GM23248 (cell line): ENCODE measurements around the gene GBF1. TPM values are rescaled to one million over a fixed set of nuclear protein-coding genes. Genes with fewer than 3 reads are reported as not detected.

Experiments used
- DNase-seq: peaks from one replicate; pipeline ENCODE4 v3.0.0-alpha.2; 2015
- H2AFZ ChIP-seq: fragments of 200-600 bp; sonication (generic); 2 replicates; pipeline ENCODE4 v1.6.1; 2016; ENCODE audit warnings: antibody characterized with exemption
- H3F3A ChIP-seq: fragments of 200-600 bp; sonication (generic); 2 replicates; pipeline ENCODE4 v1.6.1; 2016; ENCODE audit warnings: mild to moderate bottlenecking, antibody characterized with exemption, mixed run types; ENCODE audit not compliant: insufficient read depth
- H3K27ac ChIP-seq: fragments of 200-600 bp; sonication (generic); 2 replicates; pipeline ENCODE4 v1.5.1; 2016; ENCODE audit warnings: mild to moderate bottlenecking
- H3K27me3 ChIP-seq: fragments of 200-600 bp; sonication (generic); replicated peaks from 2 replicates; pipeline ENCODE4 v1.6.1; 2016; ENCODE audit warnings: mild to moderate bottlenecking; ENCODE audit not compliant: insufficient read depth
- H3K36me3 ChIP-seq: fragments of 200-600 bp; sonication (generic); 2 replicates; pipeline ENCODE4 v1.6.1; 2016; ENCODE audit warnings: low read depth, mild to moderate bottlenecking
- H3K4me1 ChIP-seq: fragments of 200-600 bp; sonication (generic); 2 replicates; pipeline ENCODE4 v1.6.1; 2016; ENCODE audit warnings: mild to moderate bottlenecking; ENCODE audit not compliant: insufficient read depth
- H3K4me2 ChIP-seq: fragments of 200-600 bp; sonication (generic); one replicate; pipeline ENCODE4 v1.6.1; 2016; ENCODE audit warnings: mild to moderate bottlenecking; ENCODE audit not compliant: unreplicated experiment
- H3K4me3 ChIP-seq: fragments of 200-600 bp; sonication (generic); 2 replicates; pipeline ENCODE4 v1.5.1; 2016; ENCODE audit warnings: mild to moderate bottlenecking
- H3K79me2 ChIP-seq: fragments of 200-600 bp; sonication (generic); 2 replicates; pipeline ENCODE4 v1.6.1; 2016; ENCODE audit warnings: mild to moderate bottlenecking; ENCODE audit not compliant: insufficient read depth
- H3K9ac ChIP-seq: fragments of 200-600 bp; sonication (generic); 2 replicates; pipeline ENCODE4 v1.6.1; 2016; ENCODE audit warnings: mild to moderate bottlenecking
- H3K9me2 ChIP-seq: fragments of 200-600 bp; sonication (generic); 2 replicates; pipeline ENCODE4 v1.6.1; 2016; ENCODE audit warnings: mixed run types, mild to moderate bottlenecking, moderate library complexity; ENCODE audit not compliant: insufficient read depth
- H3K9me3 ChIP-seq: fragments of 200-600 bp; sonication (generic); one replicate; pipeline ENCODE4 v1.6.1; 2017; ENCODE audit warnings: low read depth
- H4K20me1 ChIP-seq: fragments of 200-600 bp; sonication (generic); 2 replicates; pipeline ENCODE4 v1.6.0; 2016; ENCODE audit not compliant: insufficient read depth
- EZH2 ChIP-seq: fragments of 200-600 bp; sonication (generic); IDR thresholded peaks from 2 replicates; pipeline ENCODE4 v1.6.1; 2018; ENCODE audit warnings: antibody characterized with exemption, mild to moderate bottlenecking; ENCODE audit not compliant: insufficient read depth, poor library complexity, severe bottlenecking
- EZH2phosphoT487 ChIP-seq: fragments of 200-600 bp; sonication (generic); IDR thresholded peaks from 2 replicates; pipeline ENCODE4 v1.6.1; 2018; ENCODE audit warnings: antibody characterized with exemption, moderate library complexity, mild to moderate bottlenecking, low read depth; ENCODE audit not compliant: insufficient read depth
- WGBS, 2 experiments: methylation state at CpG; one replicate each; pipeline ENCODE4 v1.1.6; 2015 to 2017; ENCODE audit warnings: low lambda C conversion rate in 2 of 2, low coverage in 1 of 2; ENCODE audit errors: missing lambda C conversion rate in 2 of 2; 5-methylcytosine and 5-hydroxymethylcytosine counted together
- in situ Hi-C: fragments of 300-500 bp; cut with MboI; formaldehyde crosslinking; loops from 2 replicates; pipeline ENCODE4 v1.15.0; 2020
- polyA plus RNA-seq: library from polyadenylated mRNA; unstranded; fragments of >200 nt; fragmentation: Nextera tagmentation; extraction: Ambion mirVana; gene quantifications from 2 replicates; pipeline ENCODE4 v1.2.1, GENCODE V29; 2016
- total RNA-seq: library from RNA; depleted of rRNA; stranded (reverse); fragments of >200 nt; shearing (Covaris generic); gene quantifications from 2 replicates; pipeline ENCODE4 v1.2.3, GENCODE V29; 2014

GBF1 gene
- total and polyA plus RNA-seq, 2 experiments from 2014 or later, result 29.8 to 43.9 TPM

DNA sequence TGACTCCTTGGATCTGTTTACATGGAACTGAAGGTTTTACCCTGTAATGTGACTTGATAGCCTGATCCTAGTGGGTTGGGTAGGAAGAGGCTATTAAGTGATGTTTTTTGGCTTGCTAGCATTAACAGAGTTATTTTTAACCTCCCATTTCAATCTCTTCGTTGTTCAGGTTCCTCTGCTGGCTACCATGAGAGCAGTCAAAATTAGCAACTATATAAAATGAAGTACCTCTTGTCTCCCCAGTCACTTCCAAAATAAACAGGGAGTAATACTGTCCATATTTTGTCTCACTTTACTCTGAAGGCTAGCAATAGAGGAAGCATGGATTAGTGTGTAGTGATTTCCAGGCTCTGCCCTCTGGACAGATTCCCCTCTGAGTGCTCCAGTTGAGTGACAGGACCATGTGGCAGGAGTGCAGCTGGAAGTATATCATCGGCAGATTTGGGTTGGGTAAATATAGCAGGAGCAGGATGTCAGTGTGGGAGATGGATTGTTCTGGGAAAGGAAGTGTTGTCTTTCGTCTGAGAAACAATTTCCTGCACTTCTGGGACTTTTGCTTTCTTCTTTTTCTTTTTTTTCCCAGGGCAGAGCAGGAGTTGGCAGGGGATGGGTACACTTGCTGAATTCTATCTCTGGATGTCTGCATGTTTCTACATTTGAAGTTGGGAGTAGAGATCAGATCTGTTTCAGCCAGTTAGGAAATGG lies 35.2 kb downstream of the GBF1 start:
- in situ Hi-C loops, result no loop called here
- Histone ChIP-seq H3K36me3 (peaks cover 9% of the 10 kb centered on the region; the same call in 1 of the 2 replicates), H4K20me1 (peaks cover 12% of the 10 kb centered on the region), H3K9me2 (no peaks in the 10 kb centered on the region), H3K9me3 (no peaks in the 10 kb centered on the region), H3K27ac (peak overlapping the region; percentile 34; the same call in 1 of the 2 replicates), H3K4me2 (peak overlapping the region; percentile 62), H3K79me2 (peaks cover 99% of the 10 kb centered on the region), H3F3A (peaks cover 11% of the 10 kb centered on the region; the same call in 1 of the 2 replicates), H3K9ac (peak overlapping the region; percentile 58), H2AFZ (no peak overlapping the region), H3K27me3 (no peaks in the 10 kb centered on the region), H3K4me3 (peak overlapping the region; percentile 50), H3K4me1 (peaks cover 12% of the 10 kb centered on the region)
- 8 to 12% methylated on average over 3 of the region's 3 CpGs for WGBS, 2 experiments
- DNase-seq, result peak; percentile 15
- TF ChIP-seq EZH2phosphoT487, result no peak
- no peak for TF ChIP-seq EZH2

DNA sequence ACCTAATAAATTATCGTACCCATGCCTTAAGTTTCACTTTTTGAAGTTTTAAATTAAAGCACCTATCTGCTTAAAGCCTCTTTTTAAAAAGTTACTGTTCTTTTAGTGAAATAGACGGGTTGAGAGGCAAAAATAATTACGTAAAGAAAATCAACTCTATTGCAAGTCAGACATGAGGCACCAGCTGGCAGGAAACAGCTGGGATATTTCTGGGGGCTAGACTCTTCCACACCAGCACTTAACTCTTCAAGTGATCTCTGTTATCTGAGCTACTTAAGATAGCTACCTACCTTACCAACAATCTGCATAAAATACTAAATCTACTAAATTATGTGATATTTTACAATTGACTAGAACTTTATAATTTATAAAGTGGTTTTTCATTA lies 35.8 kb downstream of the GBF1 start:
- no peaks in the 10 kb centered on the region for H3K9me3 ChIP-seq
- no peak overlapping the region for H2AFZ ChIP-seq
- in situ Hi-C loops, result no loop called here
- H3K4me2 ChIP-seq, result peak overlapping the region; percentile 62
- DNase-seq, result peak; percentile 16
- no peak for TF ChIP-seq EZH2
- TF ChIP-seq EZH2phosphoT487, result no peak
- peaks cover 12% of the 10 kb centered on the region for H3K4me1 ChIP-seq
- 21 to 22% methylated on average over 3 of the region's 3 CpGs for WGBS, 2 experiments
- H3K9ac ChIP-seq, result peak overlapping the region; percentile 58
- H3K4me3 ChIP-seq, result peak overlapping the region; percentile 50
- H3K79me2 ChIP-seq, result peaks cover 99% of the 10 kb centered on the region
- peaks cover 11% of the 10 kb centered on the region; the same call in 1 of the 2 replicates for H3F3A ChIP-seq
- H3K27ac ChIP-seq, result peak overlapping the region; percentile 34; the same call in 1 of the 2 replicates
- H3K9me2 ChIP-seq, result no peaks in the 10 kb centered on the region
- H4K20me1 ChIP-seq, result peaks cover 12% of the 10 kb centered on the region
- peaks cover 9% of the 10 kb centered on the region; the same call in 1 of the 2 replicates for H3K36me3 ChIP-seq
- no peaks in the 10 kb centered on the region for H3K27me3 ChIP-seq

DNA sequence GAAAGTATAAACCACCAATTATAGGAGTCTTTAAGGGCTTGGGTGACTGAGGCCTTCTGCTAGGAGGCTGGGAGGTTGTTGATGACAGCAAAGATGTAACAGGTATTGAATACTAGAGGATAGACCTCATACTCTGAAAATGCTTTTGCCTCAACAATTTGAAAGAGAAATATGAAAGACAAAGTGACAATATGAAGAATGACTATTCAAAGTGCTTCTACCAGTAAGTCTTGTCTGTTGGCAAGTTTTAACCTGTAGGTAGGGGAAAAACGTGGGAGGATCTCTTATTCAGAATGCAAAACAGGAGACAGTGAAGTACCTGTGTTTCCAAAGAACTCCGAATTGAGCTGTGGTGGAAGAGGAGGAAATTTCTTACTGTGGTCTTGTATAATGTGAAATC lies 38.2 kb downstream of the GBF1 start:
- H3K36me3 ChIP-seq, result peaks cover 7% of the 10 kb centered on the region; the same call in 1 of the 2 replicates
- H3K9me2 ChIP-seq, result no peaks in the 10 kb centered on the region
- H3K4me2 ChIP-seq, result no peak overlapping the region
- DNase-seq, result no peak
- WGBS, 2 experiments, result 51 to 58% methylated on average over 2 of the region's 2 CpGs
- H4K20me1 ChIP-seq, result peaks cover 12% of the 10 kb centered on the region
- no peak overlapping the region for H3K27ac ChIP-seq
- H3K27me3 ChIP-seq, result no peaks in the 10 kb centered on the region
- H3K79me2 ChIP-seq, result peaks cover 97% of the 10 kb centered on the region
- H3K9ac ChIP-seq, result no peak overlapping the region
- H2AFZ ChIP-seq, result no peak overlapping the region
- H3K4me1 ChIP-seq, result peaks cover 12% of the 10 kb centered on the region
- in situ Hi-C loops, result no loop called here
- H3F3A ChIP-seq, result peaks cover 11% of the 10 kb centered on the region; the same call in 1 of the 2 replicates
- no peak for TF ChIP-seq EZH2
- TF ChIP-seq EZH2phosphoT487, result no peak
- no peaks in the 10 kb centered on the region for H3K9me3 ChIP-seq
- H3K4me3 ChIP-seq, result no peak overlapping the region

DNA sequence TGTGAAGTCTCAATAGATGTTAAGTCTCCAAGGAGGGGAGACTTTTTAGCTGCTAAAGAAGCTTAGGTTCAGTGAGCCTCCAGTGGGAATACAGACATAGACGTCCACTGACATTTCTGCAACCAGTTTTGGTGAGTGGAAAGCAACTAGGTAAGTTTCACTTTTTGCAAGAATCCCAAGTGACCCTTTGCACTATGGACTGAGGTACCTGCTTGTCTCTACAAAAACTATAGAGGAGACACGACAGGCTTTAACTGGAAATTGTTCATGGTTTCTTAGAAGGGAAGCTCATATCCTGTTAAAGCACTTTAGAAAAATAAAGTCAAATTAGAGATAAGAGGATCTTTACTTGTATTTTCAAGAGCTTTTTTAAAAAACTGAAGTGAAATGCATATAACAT lies 38.6 kb downstream of the GBF1 start:
- Histone ChIP-seq H3K9ac (no peak overlapping the region), H3K36me3 (0 out of 2 replicates have a peak, but pooled peaks cover 6% of the 10 kb centered on the region), H3K4me3 (no peak overlapping the region), H3K9me2 (no peaks in the 10 kb centered on the region), H3K4me1 (peaks cover 12% of the 10 kb centered on the region), H4K20me1 (peaks cover 12% of the 10 kb centered on the region), H3K9me3 (no peaks in the 10 kb centered on the region), H3K4me2 (no peak overlapping the region), H3K27me3 (no peaks in the 10 kb centered on the region), H2AFZ (no peak overlapping the region), H3K27ac (no peak overlapping the region), H3K79me2 (peaks cover 96% of the 10 kb centered on the region), H3F3A (peaks cover 11% of the 10 kb centered on the region; the same call in 1 of the 2 replicates)
- in situ Hi-C loops, result no loop called here
- no peak for DNase-seq
- 97 to 98% methylated on average over 2 of the region's 2 CpGs for WGBS, 2 experiments
- TF ChIP-seq EZH2 (no peak), EZH2phosphoT487 (no peak)
